Loucy (cell line): ENCODE results near the gene CACNA2D1.

ENCODE experiments used
- H2AFZ ChIP-seq: fragments of 200-600 bp; sonication (generic); 2 replicates; pipeline ENCODE4 v1.6.0; 2016; ENCODE audit warnings: antibody characterized with exemption, mild to moderate bottlenecking, low read length, moderate library complexity
- H3F3A ChIP-seq: fragments of 200-600 bp; 2 replicates; pipeline ENCODE4 v1.6.0; 2016; ENCODE audit warnings: antibody characterized with exemption, low read depth, mild to moderate bottlenecking
- H3K27me3 ChIP-seq: fragments of 200-600 bp; sonication (generic); 2 replicates; pipeline ENCODE4 v1.6.1; 2014; ENCODE audit warnings: low read length, mild to moderate bottlenecking; ENCODE audit not compliant: insufficient read depth, poor library complexity, severe bottlenecking
- H3K36me3 ChIP-seq: fragments of 200-600 bp; sonication (generic); 2 replicates; pipeline ENCODE4 v1.6.1; 2016; ENCODE audit warnings: low read length; ENCODE audit not compliant: insufficient read depth
- H3K4me1 ChIP-seq: fragments of 200-600 bp; sonication (generic); 2 replicates; pipeline ENCODE4 v1.5.1; 2014; ENCODE audit warnings: low read length, mild to moderate bottlenecking; ENCODE audit not compliant: insufficient read depth, poor library complexity, severe bottlenecking
- H3K4me2 ChIP-seq: fragments of 200-600 bp; sonication (generic); 2 replicates; pipeline ENCODE4 v1.6.0; 2014; ENCODE audit warnings: antibody characterized with exemption, low read length, low read depth, mild to moderate bottlenecking; ENCODE audit not compliant: poor library complexity, severe bottlenecking
- H3K4me3 ChIP-seq: fragments of 200-600 bp; sonication (generic); 2 replicates; pipeline ENCODE4 v1.5.1; 2014; ENCODE audit warnings: low read length, mild to moderate bottlenecking, mixed read lengths; ENCODE audit not compliant: poor library complexity, severe bottlenecking
- H3K79me2 ChIP-seq: fragments of 200-600 bp; sonication (generic); 2 replicates; pipeline ENCODE4 v1.6.1; 2014; ENCODE audit warnings: low read length; ENCODE audit not compliant: insufficient read depth
- H3K9ac ChIP-seq: fragments of 200-600 bp; sonication (generic); 2 replicates; pipeline ENCODE4 v1.6.0; 2014; ENCODE audit warnings: mild to moderate bottlenecking, low read depth, low read length, moderate library complexity; ENCODE audit not compliant: poor library complexity, severe bottlenecking
- H3K9me2 ChIP-seq: fragments of 200-600 bp; sonication (generic); replicated peaks from 2 replicates; pipeline ENCODE4 v1.6.1; 2016; ENCODE audit warnings: low read depth, low read length, mixed read lengths
- H3K9me3 ChIP-seq: fragments of 200-600 bp; sonication (generic); 2 replicates; pipeline ENCODE4 v1.6.1; 2014; ENCODE audit warnings: mild to moderate bottlenecking, antibody characterized with exemption, low read length, low read depth; ENCODE audit not compliant: insufficient read depth
- H4K20me1 ChIP-seq: fragments of 200-600 bp; sonication (generic); 2 replicates; pipeline ENCODE4 v1.6.0; 2014; ENCODE audit warnings: antibody characterized with exemption, low read length, mild to moderate bottlenecking; ENCODE audit not compliant: insufficient read depth, poor library complexity, severe bottlenecking
- CTCF ChIP-seq: fragments of 200-600 bp; sonication (generic); conservative IDR thresholded peaks from 2 replicates; pipeline ENCODE4 v1.5.1; 2014; ENCODE audit warnings: mild to moderate bottlenecking, antibody characterized with exemption, low read length
- EZH2phosphoT487 ChIP-seq: fragments of 200-600 bp; IDR thresholded peaks from 2 replicates; pipeline ENCODE4 v1.6.1; 2018; ENCODE audit warnings: antibody characterized with exemption, mild to moderate bottlenecking, moderate library complexity, borderline replicate concordance

CACNA2D1 gene

GRCh38 chr7:82455295-82455694 lies 11.7 kb upstream of the CACNA2D1 start:
- Histone ChIP-seq H3F3A (no peaks in the 10 kb centered on the region), H3K27me3 (no peaks in the 10 kb centered on the region), H2AFZ (no peak overlapping the region), H3K36me3 (no peaks in the 10 kb centered on the region), H3K9me2 (no peaks in the 10 kb centered on the region), H3K9ac (no peak overlapping the region), H4K20me1 (no peaks in the 10 kb centered on the region), H3K4me1 (no peaks in the 10 kb centered on the region), H3K9me3 (no peaks in the 10 kb centered on the region), H3K4me3 (no peak overlapping the region), H3K4me2 (no peak overlapping the region), H3K79me2 (no peaks in the 10 kb centered on the region)
- TF ChIP-seq EZH2phosphoT487: no peak
- no peak for TF ChIP-seq CTCF

- no peaks in the 10 kb centered on the region for H3K36me3 ChIP-seq
- H3K27me3 ChIP-seq: no peaks in the 10 kb centered on the region
- H3K9ac ChIP-seq: no peak overlapping the region
- H3F3A ChIP-seq: no peaks in the 10 kb centered on the region
- no peaks in the 10 kb centered on the region for H4K20me1 ChIP-seq
- no peak overlapping the region for H3K4me2 ChIP-seq
- H3K4me3 ChIP-seq: no peak overlapping the region
- TF ChIP-seq EZH2phosphoT487: no peak
- no peak for TF ChIP-seq CTCF
- H3K9me2 ChIP-seq: no peaks in the 10 kb centered on the region
- H3K4me1 ChIP-seq: no peaks in the 10 kb centered on the region
- H3K79me2 ChIP-seq: no peaks in the 10 kb centered on the region
- no peak overlapping the region for H2AFZ ChIP-seq
- no peaks in the 10 kb centered on the region for H3K9me3 ChIP-seq
These were observed 7.2 kb upstream of the CACNA2D1 start for GRCh38 chr7:82450759-82451158.

- no peaks in the 10 kb centered on the region for H3K79me2 ChIP-seq
- H3K4me3 ChIP-seq: no peak overlapping the region
- H3K27me3 ChIP-seq: no peaks in the 10 kb centered on the region
- no peaks in the 10 kb centered on the region for H3F3A ChIP-seq
- H3K36me3 ChIP-seq: no peaks in the 10 kb centered on the region
- TF ChIP-seq EZH2phosphoT487: no peak
- no peaks in the 10 kb centered on the region for H3K4me1 ChIP-seq
- no peak overlapping the region for H2AFZ ChIP-seq
- H4K20me1 ChIP-seq: no peaks in the 10 kb centered on the region
- no peaks in the 10 kb centered on the region for H3K9me3 ChIP-seq
- H3K9ac ChIP-seq: no peak overlapping the region
- H3K4me2 ChIP-seq: no peak overlapping the region
- H3K9me2 ChIP-seq: no peaks in the 10 kb centered on the region
These were observed 6.3 kb upstream of the CACNA2D1 start for GRCh38 chr7:82449910-82450309.

- Histone ChIP-seq H3F3A (no peaks in the 10 kb centered on the region), H3K9me2 (no peaks in the 10 kb centered on the region), H4K20me1 (no peaks in the 10 kb centered on the region), H3K9me3 (no peaks in the 10 kb centered on the region), H3K36me3 (no peaks in the 10 kb centered on the region), H3K27me3 (no peaks in the 10 kb centered on the region), H3K4me2 (no peak overlapping the region), H3K4me1 (no peaks in the 10 kb centered on the region), H3K9ac (no peak overlapping the region), H3K4me3 (no peak overlapping the region), H3K79me2 (no peaks in the 10 kb centered on the region), H2AFZ (no peak overlapping the region)
- TF ChIP-seq EZH2phosphoT487: no peak
- TF ChIP-seq CTCF: no peak
These were observed 3.3 kb upstream of the CACNA2D1 start for GRCh38 chr7:82446897-82447296.
